HG02973 (cell line): ENCODE data around the gene KCTD2.
"Not testable (repeated sequence)": the region's sequence is repeated elsewhere in the genome, so short reads cannot be mapped to it uniquely, and the experiment has no call there.

Source experiments
- ATAC-seq: cut with Tn5 transposase; IDR thresholded peaks from one replicate; pipeline ENCODE4 v1.9.1; 2021; ENCODE audit warnings: moderate library complexity; ENCODE audit not compliant: unreplicated experiment

KCTD2 gene

DNA sequence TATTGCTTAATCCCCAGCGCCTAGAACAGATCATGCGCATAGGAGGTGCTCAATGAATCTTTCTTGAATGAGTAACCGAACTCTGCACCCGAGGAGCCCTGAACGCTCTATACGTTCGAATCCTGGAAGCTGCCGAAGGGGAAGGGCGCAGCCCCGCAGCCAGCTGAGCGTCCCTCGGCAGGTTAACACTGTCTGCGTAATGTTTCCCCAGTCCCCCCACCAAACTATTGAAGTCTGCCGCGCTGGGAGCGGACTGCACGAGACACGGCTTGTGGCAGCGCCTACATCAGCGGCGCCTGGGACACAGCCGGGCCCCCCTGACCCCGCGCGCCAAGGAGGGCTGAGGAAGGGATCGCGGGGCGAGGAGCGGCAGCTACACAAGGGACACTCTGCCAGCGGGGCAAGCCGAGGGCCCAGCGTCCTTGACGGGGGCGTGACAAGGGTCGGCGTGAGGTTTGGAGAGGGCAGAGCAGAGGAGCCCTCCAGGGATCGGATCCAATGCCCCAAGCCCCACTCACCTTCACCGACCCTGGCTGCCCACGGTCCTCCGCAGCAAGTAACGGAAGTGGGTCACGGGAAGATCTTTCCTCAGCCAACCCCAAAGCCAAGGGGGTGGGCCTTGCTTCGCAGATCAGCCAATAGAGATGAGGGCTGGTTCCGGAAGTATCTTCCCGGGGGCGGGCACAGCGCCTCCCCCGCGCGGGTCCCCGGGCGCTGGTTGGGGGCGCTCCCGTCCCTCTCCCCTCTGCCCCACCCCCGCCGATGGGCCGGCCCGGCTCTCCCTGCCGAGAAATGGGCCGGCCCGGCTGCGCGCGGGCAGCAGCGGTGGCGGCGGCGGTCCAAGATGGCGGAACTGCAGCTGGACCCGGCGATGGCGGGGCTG is at the start of gene KCTD2, which contains the start of gene ATP5PD:
Gene KCTD2, plus strand, starts transcription at position 819 of the 883 bp plus-strand sequence. Its CDS starts 26 bp downstream, at position 845.
Gene ATP5PD, minus strand, starts transcription at position 563 of the 883 bp plus-strand sequence. CDS start 4,319 bp downstream, outside the sequence.
- ATAC-seq, result peak; percentile 89

GRCh38 chr17:74998783-74999182 is 48.2 kb upstream of the KCTD2 start:
- ATAC-seq, result no peak

DNA sequence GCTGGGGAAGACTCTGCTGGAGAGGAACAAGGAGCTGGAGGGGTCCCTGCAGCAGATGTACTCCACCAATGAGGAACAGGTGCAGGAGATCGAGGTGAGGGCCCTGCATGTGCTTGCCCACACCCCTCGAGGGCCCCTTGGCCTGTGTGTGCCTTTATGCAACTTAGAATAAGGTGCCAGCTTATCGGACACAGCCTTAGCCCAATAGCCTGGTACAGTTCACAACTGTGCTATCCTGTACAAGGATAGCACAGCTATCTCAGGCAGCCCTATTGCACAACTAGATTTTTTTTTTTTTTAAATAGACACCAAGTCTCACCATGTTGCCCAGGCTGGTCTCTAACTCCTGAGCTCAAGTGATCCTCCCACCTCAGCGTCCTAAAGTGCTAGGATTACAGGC is 47.5 kb upstream of the KCTD2 start:
- ATAC-seq, result no peak

DNA sequence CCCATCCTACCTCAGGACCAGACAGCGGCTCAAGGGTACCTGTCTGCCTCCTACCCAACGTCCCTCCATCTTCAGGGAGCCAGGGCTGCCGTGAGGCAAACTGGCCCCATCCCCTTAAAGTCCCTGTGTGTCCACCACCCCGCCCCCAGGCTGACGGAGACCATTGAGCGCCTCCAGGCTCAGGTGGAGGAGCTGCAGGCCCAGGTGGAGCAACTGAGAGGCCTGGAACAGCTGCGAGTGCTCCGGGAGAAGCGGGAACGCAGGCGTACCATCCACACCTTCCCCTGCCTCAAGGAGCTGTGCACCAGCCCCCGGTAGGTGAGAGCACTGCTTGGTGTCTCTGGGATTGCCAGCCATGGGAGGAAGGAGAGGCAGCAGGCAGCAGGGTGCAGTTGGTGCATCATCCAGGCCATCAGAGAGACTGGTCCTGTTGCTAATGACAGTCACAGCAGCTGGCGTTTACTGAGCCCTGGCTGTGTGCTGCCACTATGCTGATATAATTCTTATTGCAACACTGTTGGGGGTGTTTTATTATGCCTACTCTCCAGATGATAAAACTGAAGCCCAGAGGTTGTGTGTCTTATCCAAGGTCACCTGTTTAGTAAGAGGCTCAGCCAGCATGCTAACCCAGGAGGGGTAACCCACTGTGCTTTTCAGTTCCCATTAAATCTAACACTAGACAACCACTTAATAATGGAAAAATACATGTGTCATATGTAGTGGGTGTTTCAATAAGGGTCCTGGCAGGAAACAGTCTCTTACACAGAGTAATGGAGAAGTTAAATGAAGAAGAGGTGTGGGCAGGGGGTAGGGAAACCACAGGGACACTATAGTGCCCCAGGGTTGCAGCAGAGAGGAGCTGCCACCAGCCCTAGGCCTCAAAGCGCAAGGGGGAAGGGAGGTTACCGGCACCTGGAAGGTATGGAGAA is 44.8 kb upstream of the KCTD2 start:
- ATAC-seq, result no peak

GRCh38 chr17:75003070-75003956 is 43.7 kb upstream of the KCTD2 start:
- ATAC-seq, result no peak

DNA sequence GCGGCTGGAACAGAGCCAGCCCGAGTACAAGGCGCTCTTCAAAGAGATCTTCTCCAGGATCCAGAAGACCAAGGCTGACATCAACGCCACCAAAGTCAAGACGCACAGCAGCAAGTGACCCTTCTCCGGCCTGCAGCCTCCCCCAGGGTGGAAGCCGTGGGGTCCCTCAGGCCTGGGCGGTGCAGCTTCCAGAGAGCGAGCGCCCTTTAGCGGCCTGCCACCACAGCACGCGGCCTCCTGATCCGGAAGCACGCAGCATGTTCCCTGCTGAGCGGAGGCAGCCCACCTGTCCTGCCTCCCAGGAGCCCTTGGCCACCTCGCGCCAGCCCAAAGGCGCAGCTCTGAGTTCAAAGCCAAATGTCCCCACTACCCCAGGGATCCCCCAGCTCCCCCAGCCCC is 43.1 kb upstream of the KCTD2 start:
- no peak for ATAC-seq

DNA sequence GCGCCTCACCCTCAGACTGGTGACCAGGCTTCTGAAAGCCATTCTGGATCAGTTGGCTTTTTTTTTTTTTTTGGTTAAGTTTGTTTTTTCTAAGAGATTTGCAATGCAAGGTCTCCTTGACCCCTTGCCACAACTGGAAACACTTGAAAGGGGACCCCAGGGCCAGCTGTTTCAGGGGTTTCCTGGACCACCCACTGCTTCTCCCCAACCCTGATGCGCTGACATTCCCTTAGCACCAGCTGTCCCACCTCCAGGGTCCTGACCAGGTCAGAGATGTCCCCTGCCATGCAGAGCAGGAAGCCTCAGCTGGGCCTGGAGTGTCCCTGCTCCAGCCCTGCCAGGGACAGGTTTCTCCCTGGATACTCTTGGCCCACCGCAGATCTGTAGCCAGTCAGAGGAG is 42.7 kb upstream of the KCTD2 start:
- ATAC-seq, result no peak

GRCh38 chr17:75005291-75005690 is 41.7 kb upstream of the KCTD2 start:
- no peak for ATAC-seq

DNA sequence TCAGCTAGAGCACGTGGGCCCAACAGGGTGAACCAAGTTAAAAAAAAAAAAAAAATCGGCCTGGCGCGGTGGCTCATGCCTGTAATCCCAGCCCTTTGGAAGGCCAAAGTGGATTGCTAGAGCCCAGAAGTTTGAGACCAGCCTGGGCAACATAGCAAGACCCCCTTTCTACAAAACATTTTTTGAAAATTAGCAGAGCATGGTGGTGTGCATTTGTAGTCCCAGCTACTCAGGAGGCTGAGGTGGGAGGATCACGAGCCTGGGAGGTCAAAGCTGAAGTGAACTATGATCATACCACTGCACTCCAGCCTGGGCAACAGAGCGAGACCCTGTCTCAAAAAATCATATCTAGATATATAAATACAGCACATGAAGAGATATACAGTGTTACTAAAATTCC is 40.9 kb upstream of the KCTD2 start:
- not testable (repeated sequence) for ATAC-seq

- no peak for ATAC-seq
Measured at GRCh38 chr17:75006653-75007052, 40.4 kb upstream of the KCTD2 start.

GRCh38 chr17:75008373-75008772 is 38.7 kb upstream of the KCTD2 start:
- no peak for ATAC-seq

DNA sequence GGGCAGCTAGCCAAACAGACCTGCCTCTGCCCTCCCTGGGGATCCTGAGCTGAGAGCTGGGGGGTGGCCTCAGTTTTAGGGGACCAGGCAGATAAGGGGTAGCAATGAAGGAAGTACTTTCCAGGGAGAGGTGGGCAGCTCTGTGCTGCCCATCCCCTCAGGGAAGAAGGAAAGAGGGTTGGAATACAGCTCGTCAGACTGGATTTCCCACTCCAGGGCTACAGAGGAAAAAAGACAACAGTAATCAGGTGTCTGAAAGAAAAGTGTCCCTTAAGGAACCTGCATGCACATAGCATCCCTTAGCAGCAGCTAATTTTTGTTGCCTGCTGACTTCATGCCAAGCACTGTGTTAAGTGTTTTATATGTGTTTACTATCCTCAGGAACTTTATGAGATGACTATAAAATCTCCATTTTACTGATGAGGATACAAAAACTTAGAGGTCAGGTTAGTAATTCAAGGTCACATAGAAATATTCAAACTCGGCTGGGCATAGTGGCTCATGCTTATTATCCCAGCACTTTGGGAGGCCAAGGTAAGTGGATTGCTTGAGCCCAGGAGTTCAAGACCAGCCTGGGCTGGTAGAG is 37.8 kb upstream of the KCTD2 start:
- ATAC-seq, result no peak

DNA sequence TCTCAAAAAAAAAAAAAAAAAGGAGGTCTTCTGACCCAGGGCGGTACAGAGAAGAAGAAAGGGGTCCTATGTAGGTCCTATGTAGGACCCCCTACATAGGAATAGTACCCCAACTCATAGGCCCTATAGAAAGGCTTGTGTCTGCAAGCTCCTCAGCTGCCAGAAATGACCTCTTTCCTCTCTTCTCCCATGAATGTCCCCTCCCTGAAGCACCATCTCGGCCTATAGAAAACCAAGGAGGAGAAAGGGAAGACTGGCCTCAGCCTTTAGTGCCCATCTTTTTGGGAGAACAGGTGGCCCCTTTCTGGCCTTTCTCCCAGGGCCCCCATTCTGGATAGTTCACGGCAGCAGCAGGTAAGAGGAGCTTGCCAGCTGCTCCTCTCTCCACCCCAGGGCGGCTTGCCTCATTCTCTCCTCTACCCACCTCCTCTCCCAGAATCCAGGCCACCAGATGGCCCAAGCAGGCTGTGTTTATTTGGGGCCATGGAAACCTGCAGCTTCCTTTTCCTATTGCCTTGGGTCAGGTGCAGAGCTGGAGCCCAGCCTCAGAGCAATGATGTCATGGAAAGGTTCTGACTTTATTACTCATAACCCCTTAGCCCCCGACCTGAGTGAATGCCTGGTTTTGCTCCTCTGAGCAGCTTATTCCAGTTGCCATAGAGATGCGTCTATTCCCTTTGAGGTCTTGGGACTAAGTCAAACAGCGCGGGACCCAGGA is 36.2 kb upstream of the KCTD2 start:
- ATAC-seq, result no peak

GRCh38 chr17:75011401-75012095 is 35.5 kb upstream of the KCTD2 start:
- ATAC-seq, result no peak

DNA sequence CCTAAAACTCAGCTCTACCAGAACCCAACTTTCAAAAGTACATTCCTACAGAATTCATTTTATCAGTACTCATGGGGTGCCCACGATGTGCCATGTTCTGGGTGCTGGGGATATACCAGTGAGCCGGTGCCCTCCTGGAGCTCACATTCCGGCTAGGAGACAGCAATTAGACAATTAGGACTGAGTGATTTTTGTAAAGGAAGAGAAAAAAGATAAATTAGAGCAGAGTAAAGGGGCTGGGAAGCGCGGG is 35.0 kb upstream of the KCTD2 start:
- no peak for ATAC-seq

DNA sequence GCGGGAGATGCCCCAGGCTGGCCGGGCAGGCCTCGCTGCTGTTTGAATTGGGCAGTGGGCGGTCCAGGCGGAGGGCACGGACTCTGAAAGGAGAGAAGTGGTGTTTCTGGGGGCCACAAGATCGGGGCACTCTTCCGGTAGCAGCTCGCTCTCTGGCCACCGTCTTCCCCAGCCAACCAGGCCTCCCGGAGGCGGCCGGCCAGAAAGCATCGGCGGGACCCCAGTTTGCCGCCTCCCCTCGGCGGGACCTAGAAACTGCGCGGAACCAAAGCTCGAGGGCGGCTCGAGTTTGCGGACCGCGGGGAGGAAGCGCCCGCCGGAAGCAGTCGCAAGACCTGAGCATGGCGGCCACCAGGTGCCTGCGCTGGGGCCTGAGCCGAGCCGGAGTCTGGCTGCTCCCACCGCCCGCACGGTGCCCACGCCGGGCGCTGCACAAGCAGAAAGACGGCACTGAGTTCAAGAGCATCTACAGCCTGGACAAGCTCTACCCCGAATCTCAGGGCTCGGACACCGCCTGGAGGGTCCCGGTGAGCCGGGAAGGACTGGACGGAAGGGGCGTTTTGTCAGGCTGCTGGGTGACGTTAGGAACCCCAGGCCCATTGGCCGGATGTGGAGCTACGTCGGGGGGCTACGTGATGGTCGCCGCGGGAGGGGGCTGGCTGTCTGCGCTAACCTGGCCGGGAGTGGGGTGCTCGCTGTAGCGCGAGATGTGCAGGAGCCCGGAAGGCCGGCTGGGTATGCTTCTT is 34.5 kb upstream of the KCTD2 start, which contains the start of gene MRPL58:
Gene MRPL58, plus strand, starts transcription at position 325 of the 746 bp plus-strand sequence. Its CDS starts 17 bp downstream, at position 342.
- ATAC-seq, result peak; percentile 84

- no peak for ATAC-seq
Measured at GRCh38 chr17:75013092-75013559, 33.9 kb upstream of the KCTD2 start.

- ATAC-seq, result no peak
Measured at GRCh38 chr17:75019146-75019545, 27.9 kb upstream of the KCTD2 start.
